ENCODE results near the gene NTN1. TPM values are rescaled to one million over a fixed set of nuclear protein-coding genes. Genes with fewer than 3 reads are reported as not detected.

The NTN1 gene
- total RNA-seq, 1 donor from 2014 or later, result 15.9 TPM

- DNase-seq, result no peak
Observed at GRCh38 chr17:9162275-9162985, 141.1 kb downstream of the NTN1 start.

- no peak for DNase-seq
Observed at GRCh38 chr17:9166788-9167187, 145.5 kb downstream of the NTN1 start.

GRCh38 chr17:9167379-9167778 lies 146.1 kb downstream of the NTN1 start:
- DNase-seq, result no peak

- DNase-seq, result no peak
Observed at GRCh38 chr17:9169116-9169515, 147.8 kb downstream of the NTN1 start.

GRCh38 chr17:9170336-9170735 lies 149.0 kb downstream of the NTN1 start:
- DNase-seq, result no peak

- no peak for DNase-seq
Observed at GRCh38 chr17:9170853-9171252, 149.5 kb downstream of the NTN1 start.

GRCh38 chr17:9173386-9173983 lies 152.2 kb downstream of the NTN1 start:
- no peak for DNase-seq

GRCh38 chr17:9174312-9174711 lies 153.0 kb downstream of the NTN1 start:
- no peak for DNase-seq

GRCh38 chr17:9174779-9175574 lies 153.7 kb downstream of the NTN1 start:
- DNase-seq, result no peak

GRCh38 chr17:9175700-9176467 lies 154.6 kb downstream of the NTN1 start:
- no peak for DNase-seq

GRCh38 chr17:9177212-9177611 lies 155.9 kb downstream of the NTN1 start:
- no peak for DNase-seq

GRCh38 chr17:9178319-9178718 lies 157.0 kb downstream of the NTN1 start:
- no peak for DNase-seq

GRCh38 chr17:9179602-9180001 lies 158.3 kb downstream of the NTN1 start:
- DNase-seq, result no peak

- DNase-seq, result no peak
Observed at GRCh38 chr17:9181640-9182039, 160.3 kb downstream of the NTN1 start.

- no peak for DNase-seq
Observed at GRCh38 chr17:9183306-9183705, 162.0 kb downstream of the NTN1 start.

- no peak for DNase-seq
Observed at GRCh38 chr17:9185142-9185541, 163.8 kb downstream of the NTN1 start.

- DNase-seq, result no peak
Observed at GRCh38 chr17:9185688-9186284, 164.5 kb downstream of the NTN1 start.

- no peak for DNase-seq
Observed at GRCh38 chr17:9187828-9188227, 166.5 kb downstream of the NTN1 start.

GRCh38 chr17:9188367-9188766 lies 167.1 kb downstream of the NTN1 start:
- DNase-seq, result no peak

GRCh38 chr17:9189870-9190269 lies 168.6 kb downstream of the NTN1 start:
- no peak for DNase-seq

- no peak for DNase-seq
Observed at GRCh38 chr17:9192010-9192409, 170.7 kb downstream of the NTN1 start.

GRCh38 chr17:9195411-9195810 lies 174.1 kb downstream of the NTN1 start:
- no peak for DNase-seq
